Keratinocyte (primary cell): ENCODE results near the gene NLRP14.

ENCODE experiments used
- EZH2 ChIP-seq: IDR thresholded peaks from one replicate; pipeline ENCODE4 v1.6.1; 2012; ENCODE audit warnings: inconsistent platforms, mild to moderate bottlenecking, low read length, moderate library complexity
- TF ChIP-seq, protein P1 (sequence below), 3 experiments: IDR thresholded peaks in 1 of 3; conservative IDR thresholded peaks in 1 of 3; optimal IDR thresholded peaks in 1 of 3; 2 replicates in 2 of 3; 3 replicates in 1 of 3; pipeline versions ENCODE3 to v1.5.1; 2011; ENCODE audit warnings: low read length in 3 of 3, mild to moderate bottlenecking in 3 of 3, moderate library complexity in 2 of 3, control low read depth in 1 of 3, inconsistent platforms in 1 of 3; ENCODE audit not compliant: insufficient read depth in 2 of 3; ENCODE audit errors: extremely low read depth in 1 of 3

GRCh38 chr11:7057641-7058040, 37.4 kb downstream of the NLRP14 start:
- TF ChIP-seq, protein P1, sequence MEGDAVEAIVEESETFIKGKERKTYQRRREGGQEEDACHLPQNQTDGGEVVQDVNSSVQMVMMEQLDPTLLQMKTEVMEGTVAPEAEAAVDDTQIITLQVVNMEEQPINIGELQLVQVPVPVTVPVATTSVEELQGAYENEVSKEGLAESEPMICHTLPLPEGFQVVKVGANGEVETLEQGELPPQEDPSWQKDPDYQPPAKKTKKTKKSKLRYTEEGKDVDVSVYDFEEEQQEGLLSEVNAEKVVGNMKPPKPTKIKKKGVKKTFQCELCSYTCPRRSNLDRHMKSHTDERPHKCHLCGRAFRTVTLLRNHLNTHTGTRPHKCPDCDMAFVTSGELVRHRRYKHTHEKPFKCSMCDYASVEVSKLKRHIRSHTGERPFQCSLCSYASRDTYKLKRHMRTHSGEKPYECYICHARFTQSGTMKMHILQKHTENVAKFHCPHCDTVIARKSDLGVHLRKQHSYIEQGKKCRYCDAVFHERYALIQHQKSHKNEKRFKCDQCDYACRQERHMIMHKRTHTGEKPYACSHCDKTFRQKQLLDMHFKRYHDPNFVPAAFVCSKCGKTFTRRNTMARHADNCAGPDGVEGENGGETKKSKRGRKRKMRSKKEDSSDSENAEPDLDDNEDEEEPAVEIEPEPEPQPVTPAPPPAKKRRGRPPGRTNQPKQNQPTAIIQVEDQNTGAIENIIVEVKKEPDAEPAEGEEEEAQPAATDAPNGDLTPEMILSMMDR (optimal IDR thresholded peaks at IDR 0.05 in 1 of 3, IDR thresholded peaks at IDR 0.05 in 1 of 3, conservative IDR thresholded peaks at IDR 0.05 in 1 of 3; ENCODE audit: extremely low read depth in 1 of 3, insufficient read depth in 2 of 3, low read length in 3 of 3), result no peak
- no peak for TF ChIP-seq EZH2
